Measurements from ENCODE around the gene HJURP. TPM values are rescaled to one million over a fixed set of nuclear protein-coding genes. Genes with fewer than 3 reads are reported as not detected.

Gene HJURP
- total and polyA plus RNA-seq, 4 donors: 0.84 to 4.1 (median 2.0) TPM

GRCh38 chr2:233818639-233819621, 35.4 kb downstream of the HJURP start:
- H3K27ac ChIP-seq (ENCODE audit: low read depth in 1 of 2, low read length in 1 of 2): no peak overlapping the region
- no peak for TF ChIP-seq CTCF (IDR thresholded peaks at IDR 0.05; ENCODE audit: control extremely low read depth, extremely low read depth)

GRCh38 chr2:233817995-233818638, 36.2 kb downstream of the HJURP start:
- DNase-seq: no peak

More at GRCh38 chr2:233818639-233819621, 35.4 kb downstream of the HJURP start:
- peaks cover 0 to 2% (median 0%) of the 10 kb centered on the region in 4 donors for H3K9me3 ChIP-seq (ENCODE audit: control insufficient read depth in 4 of 4, insufficient read depth in 3 of 4, low read length in 3 of 4)
- ATAC-seq (ENCODE audit: insufficient read depth, low FRiP score): no peak
- no peak for DNase-seq
- H3K4me3 ChIP-seq: no peak overlapping the region
- no peaks in the 10 kb centered on the region for H3K36me3 ChIP-seq (ENCODE audit: control insufficient read depth in 4 of 4, insufficient read depth in 4 of 4, low read length in 4 of 4)
- no peaks in the 10 kb centered on the region for H3K4me1 ChIP-seq (ENCODE audit: control insufficient read depth in 5 of 5, insufficient read depth in 5 of 5, low read length in 5 of 5)
- 75 to 85% methylated on average over 17 of the region's 17 CpGs for WGBS, 2 donors
- no peak overlapping the region for H3K9ac ChIP-seq (ENCODE audit: insufficient read depth in 1 of 2, low read length in 2 of 2)
- no peaks in the 10 kb centered on the region for H3K27me3 ChIP-seq (ENCODE audit: control insufficient read depth in 3 of 3, insufficient read depth in 3 of 3, low read length in 2 of 3)

GRCh38 chr2:233817361-233817911, 36.9 kb downstream of the HJURP start:
- H3K9ac ChIP-seq (ENCODE audit: insufficient read depth in 1 of 2, low read length in 2 of 2): no peak overlapping the region
- 79 to 90% methylated on average over 3 of the region's 3 CpGs for WGBS, 2 donors
- H3K27me3 ChIP-seq (ENCODE audit: control insufficient read depth in 3 of 3, insufficient read depth in 3 of 3, low read length in 2 of 3): no peaks in the 10 kb centered on the region
- DNase-seq: no peak
- no peak for TF ChIP-seq CTCF (IDR thresholded peaks at IDR 0.05; ENCODE audit: control extremely low read depth, extremely low read depth)
- no peak overlapping the region for H3K4me3 ChIP-seq
- ATAC-seq (ENCODE audit: insufficient read depth, low FRiP score): no peak
- no peaks in the 10 kb centered on the region for H3K36me3 ChIP-seq (ENCODE audit: control insufficient read depth in 4 of 4, insufficient read depth in 4 of 4, low read length in 4 of 4)
- peaks cover 0 to 2% (median 0%) of the 10 kb centered on the region in 4 donors for H3K9me3 ChIP-seq (ENCODE audit: control insufficient read depth in 4 of 4, insufficient read depth in 3 of 4, low read length in 3 of 4)
- H3K4me1 ChIP-seq (ENCODE audit: control insufficient read depth in 5 of 5, insufficient read depth in 5 of 5, low read length in 5 of 5): no peaks in the 10 kb centered on the region
- H3K27ac ChIP-seq (ENCODE audit: low read depth in 1 of 2, low read length in 1 of 2): no peak overlapping the region

More at GRCh38 chr2:233817995-233818638, 36.2 kb downstream of the HJURP start:
- H3K4me3 ChIP-seq: no peak overlapping the region
- no peak for ATAC-seq (ENCODE audit: insufficient read depth, low FRiP score)
- no peaks in the 10 kb centered on the region for H3K4me1 ChIP-seq (ENCODE audit: control insufficient read depth in 5 of 5, insufficient read depth in 5 of 5, low read length in 5 of 5)
- no peak overlapping the region for H3K27ac ChIP-seq (ENCODE audit: low read depth in 1 of 2, low read length in 1 of 2)
- no peaks in the 10 kb centered on the region for H3K27me3 ChIP-seq (ENCODE audit: control insufficient read depth in 3 of 3, insufficient read depth in 3 of 3, low read length in 2 of 3)
- no peak overlapping the region for H3K9ac ChIP-seq (ENCODE audit: insufficient read depth in 1 of 2, low read length in 2 of 2)
- H3K9me3 ChIP-seq (ENCODE audit: control insufficient read depth in 4 of 4, insufficient read depth in 3 of 4, low read length in 3 of 4): peaks cover 0 to 2% (median 0%) of the 10 kb centered on the region in 4 donors
- 91 to 94% methylated on average over 11 of the region's 11 CpGs for WGBS, 2 donors
- TF ChIP-seq CTCF (IDR thresholded peaks at IDR 0.05; ENCODE audit: control extremely low read depth, extremely low read depth): no peak
- no peaks in the 10 kb centered on the region for H3K36me3 ChIP-seq (ENCODE audit: control insufficient read depth in 4 of 4, insufficient read depth in 4 of 4, low read length in 4 of 4)
